Measurements from ENCODE around the gene TNFAIP6.
"Not testable (repeated sequence)": the region's sequence is repeated elsewhere in the genome, so short reads cannot be mapped to it uniquely, and the experiment has no call there.

The TNFAIP6 gene

DNA sequence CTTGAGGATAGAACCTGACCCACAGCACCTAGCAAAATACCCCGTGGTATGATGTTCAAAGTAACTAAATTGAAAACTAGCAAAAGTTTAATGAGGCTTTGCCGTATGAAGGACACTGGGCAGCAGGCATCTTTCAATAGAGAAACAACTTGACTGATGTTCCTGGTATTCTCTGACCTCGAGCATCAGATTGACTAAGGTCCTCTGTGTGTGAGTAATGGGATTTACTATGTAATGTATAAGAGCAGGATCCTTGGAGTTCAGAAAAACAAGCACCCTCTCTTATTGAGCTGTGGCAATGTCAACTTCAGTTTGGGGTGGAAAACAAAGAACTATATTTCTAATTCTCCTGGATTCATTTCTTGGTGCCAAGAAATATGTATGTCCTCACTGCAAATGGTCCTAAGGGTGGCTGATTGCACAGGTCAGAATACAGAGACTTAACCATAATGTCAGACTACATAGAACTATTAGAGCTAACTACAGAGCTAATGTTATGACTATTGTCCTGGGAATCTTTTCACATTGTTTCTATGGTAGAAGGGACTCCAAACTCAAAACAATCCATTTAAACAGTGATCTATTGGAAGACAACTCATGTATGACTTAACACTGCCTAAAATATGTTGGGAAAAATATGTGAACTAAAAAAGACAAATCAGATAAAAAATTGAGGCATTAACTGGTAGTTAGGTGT, 4.4 kb downstream of the TNFAIP6 start:
- no peak for DNase-seq

DNA sequence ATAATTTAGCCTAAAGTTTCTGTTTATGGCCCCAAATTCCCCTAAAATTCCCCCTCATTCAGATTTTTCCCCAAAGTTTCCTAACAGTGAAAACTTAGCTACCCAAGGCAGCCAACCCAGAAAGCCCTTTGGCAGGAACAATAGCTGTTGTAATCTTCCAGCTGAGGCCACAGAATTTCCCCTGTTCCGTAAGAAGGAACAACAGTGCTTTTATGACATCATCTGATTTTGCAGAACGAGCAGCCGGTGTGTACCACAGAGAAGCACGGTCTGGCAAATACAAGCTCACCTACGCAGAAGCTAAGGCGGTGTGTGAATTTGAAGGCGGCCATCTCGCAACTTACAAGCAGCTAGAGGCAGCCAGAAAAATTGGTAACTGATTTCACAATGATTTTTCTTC, 6.3 kb downstream of the TNFAIP6 start:
- peak; percentile 58 for DNase-seq

GRCh38 chr2:151367571-151367970, 10.2 kb downstream of the TNFAIP6 start:
- no peak for DNase-seq

DNA sequence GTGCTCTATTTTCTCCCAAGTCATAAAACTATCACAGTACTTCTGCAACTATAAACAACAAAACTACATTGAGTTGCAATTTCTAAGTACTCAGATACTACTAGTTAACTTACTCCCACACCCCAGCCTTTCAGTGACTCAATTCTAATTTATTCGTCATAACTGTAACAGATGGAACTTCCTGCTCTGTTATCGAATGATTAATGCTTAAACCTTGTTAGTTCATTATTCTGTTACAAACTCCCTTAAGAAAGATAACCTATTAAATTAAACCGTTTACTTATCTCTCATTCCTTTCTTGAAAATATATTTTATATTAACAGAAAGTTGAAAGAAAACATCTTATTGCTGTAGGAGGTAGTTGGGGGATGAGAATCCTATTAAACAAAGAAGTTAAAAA, 17.0 kb downstream of the TNFAIP6 start:
- DNase-seq, result peak; percentile 78

DNA sequence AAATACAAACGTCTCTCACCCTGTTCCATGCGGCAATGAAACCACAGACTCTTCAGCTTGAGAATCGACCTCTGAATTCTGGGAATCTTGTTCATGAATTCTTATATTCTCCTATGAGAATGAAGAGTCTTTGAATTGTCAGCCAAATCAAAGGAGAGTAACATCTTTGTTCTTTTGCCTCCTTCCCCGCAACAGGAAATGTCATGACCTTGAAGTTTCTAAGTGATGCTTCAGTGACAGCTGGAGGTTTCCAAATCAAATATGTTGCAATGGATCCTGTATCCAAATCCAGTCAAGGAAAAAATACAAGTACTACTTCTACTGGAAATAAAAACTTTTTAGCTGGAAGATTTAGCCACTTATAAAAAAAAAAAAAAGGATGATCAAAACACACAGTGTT, 21.8 kb downstream of the TNFAIP6 start:
- no peak for DNase-seq

DNA sequence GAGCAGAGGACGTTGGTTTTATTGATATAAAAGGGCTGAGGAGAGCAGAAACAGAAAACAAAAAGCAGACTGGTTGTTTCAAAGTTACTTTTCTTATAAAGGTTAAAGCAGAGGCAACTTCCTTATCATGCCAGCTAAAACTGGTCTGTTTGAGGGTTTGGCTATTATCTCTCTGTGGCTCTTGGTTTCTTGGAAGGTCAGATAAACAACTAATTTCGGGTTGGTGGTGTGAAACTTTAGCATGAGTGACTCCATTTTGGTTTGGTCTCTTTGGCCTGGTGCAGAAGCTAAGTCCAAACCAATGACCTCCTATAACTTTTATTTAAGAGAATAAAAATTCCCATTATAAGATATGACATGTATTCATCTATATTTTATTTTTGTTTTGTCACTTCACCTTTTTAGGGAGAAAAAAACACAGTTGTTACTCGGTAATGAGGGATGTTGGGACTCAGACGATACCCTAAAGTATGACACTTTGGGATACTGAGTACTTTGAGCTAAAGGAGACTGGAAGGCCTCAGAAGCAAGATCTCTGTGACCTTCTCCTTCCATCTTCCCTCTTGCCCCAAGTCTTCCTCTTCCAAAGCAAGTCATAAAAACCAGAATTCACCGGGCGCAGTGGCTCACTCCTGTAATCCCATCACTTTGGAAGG, 23.3 kb downstream of the TNFAIP6 start:
- peak; percentile 90 for DNase-seq

- no peak for DNase-seq
These were observed 23.9 kb downstream of the TNFAIP6 start for GRCh38 chr2:151381266-151381665.

DNA sequence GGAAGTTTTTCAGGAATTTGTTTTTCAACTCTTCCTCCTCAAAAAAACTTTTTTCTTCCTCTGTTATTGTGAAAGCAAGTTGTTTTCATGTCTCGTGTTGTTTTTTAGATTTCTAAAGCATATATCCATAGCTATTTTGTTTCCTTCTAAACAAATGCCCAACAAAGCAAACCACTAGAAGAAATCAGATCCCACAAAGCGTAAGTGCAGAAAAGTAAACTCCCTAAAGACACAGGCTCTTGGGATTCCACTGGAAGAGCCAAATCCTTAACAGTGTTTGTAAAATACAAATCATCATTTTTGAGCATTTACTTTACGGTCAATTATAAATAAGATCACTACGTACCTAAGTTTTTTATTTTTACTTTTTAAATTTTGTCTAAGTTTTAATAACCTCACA, 30.6 kb downstream of the TNFAIP6 start:
- DNase-seq, result no peak

GRCh38 chr2:151391436-151391835, 34.0 kb downstream of the TNFAIP6 start:
- DNase-seq, result no peak

DNA sequence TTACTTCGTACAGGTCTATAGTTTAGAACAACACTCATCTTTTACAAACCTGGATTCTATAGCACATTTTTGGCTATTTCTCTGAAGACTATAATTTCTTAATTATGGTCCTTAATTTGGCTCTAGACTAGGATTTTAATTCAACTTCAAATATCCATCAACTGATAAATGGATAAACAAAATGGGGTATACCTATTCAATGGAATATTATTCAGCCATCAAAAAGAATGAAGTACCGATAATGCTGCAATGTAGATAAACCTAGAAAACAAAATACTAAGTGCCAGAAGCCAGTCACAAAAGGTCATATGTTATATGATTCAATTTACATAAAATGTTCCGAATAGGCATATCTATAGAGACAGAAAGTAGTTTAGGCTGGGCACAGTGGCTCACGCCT, 37.1 kb downstream of the TNFAIP6 start:
- no peak for DNase-seq

GRCh38 chr2:151395509-151396374, 38.4 kb downstream of the TNFAIP6 start:
- DNase-seq, result peak; percentile 30

DNA sequence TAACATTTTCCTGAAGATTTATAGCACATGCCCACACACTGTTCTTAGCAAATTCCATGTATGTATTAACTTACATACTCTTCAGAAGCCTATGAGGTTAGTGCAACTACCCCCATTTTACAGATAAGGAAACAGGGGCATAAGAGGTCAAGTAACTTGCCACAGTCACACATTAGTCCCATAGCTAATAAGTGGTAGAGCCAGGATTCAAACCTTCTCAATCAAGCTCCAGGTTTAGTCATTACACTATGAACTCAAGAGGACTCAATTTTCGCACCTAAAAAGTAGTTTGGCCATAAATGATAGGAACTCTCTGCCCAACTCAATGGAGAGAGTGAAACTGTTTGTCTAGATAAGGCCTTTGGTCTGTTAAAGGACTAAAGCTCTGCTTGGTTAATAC, 42.6 kb downstream of the TNFAIP6 start:
- peak; percentile 66 for DNase-seq

GRCh38 chr2:151401149-151401548, 43.8 kb downstream of the TNFAIP6 start:
- no peak for DNase-seq

DNA sequence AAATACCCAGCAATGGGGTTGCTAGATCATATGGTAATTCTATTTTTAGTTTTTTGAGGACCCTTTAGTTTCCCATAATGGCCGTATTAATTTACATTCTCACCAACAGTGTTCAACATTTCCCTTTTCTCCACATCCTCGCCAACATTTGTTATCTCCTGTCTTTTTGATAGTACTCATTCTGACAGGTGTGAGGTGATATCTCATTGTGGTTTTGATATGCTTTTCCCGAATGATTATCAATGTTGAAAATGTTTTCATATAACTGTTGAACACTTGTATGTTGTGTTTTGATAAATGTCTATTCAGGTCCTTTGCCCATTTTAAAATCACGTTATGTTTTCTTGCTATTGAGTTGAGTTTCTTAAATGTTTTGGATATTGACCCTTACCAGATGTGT, 46.5 kb downstream of the TNFAIP6 start:
- DNase-seq, result peak; percentile 69

- DNase-seq, result no peak
These were observed 48.0 kb downstream of the TNFAIP6 start for GRCh38 chr2:151405376-151405775.

- DNase-seq, result no peak
These were observed 49.9 kb downstream of the TNFAIP6 start for GRCh38 chr2:151407281-151407680.

DNA sequence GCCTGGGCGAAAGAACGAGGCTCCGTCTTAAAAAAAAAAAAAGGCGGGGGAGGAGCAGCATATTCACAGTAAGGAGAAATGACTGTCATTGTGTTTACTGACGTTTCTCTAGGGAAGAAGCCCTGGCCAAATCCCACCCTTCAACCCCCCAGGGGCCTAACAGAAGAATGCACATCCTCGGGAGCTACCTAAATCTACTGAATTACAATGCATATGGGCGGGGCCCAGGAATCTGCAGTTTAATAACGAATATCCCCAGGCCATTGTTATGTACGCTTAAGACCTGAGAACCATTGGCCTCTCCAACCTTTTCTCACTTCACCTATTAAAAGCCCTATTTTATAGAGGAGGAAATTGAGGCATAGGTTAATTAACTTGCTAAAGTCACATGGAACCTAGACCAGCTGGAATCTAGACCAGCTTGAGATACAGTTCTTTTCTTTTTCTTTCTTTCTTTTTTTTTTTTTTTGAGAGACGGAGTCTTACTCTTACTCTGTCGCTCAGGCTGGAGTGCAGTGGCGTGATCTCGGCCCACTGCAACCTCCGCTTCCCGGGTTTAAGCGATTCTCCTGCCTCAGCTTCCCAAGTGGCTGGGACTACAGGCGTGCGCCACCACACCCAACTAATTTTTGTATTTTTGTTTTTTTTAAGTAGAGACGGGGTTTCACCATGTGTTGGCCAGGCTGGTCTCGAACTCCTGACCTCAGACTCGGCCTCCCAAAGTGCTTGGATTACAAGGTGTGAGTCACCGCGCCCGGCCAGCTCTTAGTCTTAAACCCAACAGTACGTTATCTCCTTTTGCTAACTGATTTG, 51.6 kb downstream of the TNFAIP6 start:
- no peak for DNase-seq

DNA sequence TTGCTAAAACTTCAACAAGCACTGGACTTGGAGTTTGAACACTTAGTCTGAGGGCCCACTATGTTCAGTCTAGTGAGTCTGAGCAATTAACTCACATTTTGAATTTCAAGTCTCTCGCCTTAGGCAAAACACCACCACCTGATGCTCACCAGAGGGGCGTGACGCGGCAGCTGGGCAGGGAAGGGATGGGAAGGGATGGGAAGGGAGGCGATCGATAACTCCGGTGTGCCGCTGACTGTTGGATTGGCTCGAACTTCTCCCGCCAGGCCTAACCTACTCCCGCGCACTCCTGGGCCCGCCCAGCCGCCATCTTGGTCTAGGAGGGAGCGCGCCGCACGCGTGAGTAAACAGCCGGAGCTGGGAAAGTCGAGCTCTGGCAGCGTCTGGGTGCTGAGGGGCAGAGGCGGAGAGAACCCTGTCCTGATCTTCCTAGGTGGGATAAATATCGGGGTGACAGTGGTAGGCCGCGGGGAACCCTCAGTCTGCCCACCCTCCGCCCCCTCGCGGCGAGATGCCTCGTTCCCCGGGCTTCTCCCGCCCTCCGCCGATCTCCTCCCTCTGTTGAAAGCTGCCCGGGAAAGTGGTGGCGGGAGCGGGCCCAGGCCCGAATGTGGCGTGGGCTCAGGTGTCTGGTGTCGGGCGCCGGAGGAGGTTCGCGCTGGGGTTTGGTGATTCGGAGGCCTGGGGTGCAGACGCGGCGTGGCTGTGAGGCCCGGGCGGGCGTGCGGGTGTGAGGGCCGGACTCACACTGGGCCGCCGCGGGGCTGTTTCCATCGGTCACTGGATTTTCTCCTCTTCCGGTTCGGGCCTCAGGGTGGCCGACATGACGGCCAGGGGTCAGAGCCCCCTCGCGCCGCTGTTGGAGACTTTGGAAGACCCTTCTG, 52.5 kb downstream of the TNFAIP6 start, which contains the start of gene RIF1:
Gene RIF1, plus strand, starts transcription at position 302 of the 884 bp plus-strand sequence. Its CDS starts 522 bp downstream, at position 824.
- DNase-seq, result peak; percentile 97

DNA sequence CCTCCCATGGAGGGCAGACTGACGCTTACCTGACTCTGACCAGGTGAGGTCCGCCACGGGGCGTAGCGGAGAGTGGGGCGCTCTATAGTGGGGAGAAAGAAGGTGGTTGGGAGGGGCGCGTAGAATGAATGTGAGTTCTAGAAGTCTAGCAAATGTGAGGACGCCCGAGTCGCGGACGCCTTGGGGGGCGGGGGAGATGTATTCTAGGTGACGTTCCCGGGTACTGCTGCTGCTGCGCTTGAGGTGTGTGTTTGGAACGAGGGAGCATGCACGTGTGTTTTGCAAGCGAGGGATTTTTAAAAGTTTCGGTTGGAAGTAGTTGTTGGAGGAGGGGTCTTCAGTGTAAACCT, 53.1 kb downstream of the TNFAIP6 start:
- DNase-seq, result peak; percentile 74

DNA sequence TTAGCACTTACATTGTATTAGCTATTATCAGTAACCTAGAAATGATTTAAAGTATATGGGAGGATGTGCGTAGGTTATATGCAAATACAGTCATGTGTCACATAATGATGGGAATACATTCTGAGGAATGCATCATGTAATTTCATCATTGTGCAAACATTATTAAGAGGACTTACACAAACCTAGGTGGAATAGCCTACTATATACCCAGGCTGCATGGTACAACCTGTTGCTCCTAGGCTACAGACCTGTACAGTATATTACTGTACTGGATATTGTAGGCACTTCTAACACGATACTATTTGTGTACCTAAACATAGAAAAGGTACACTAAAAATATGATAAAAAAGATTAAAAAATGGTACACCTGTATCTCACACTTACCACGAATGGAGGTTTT, 60.3 kb downstream of the TNFAIP6 start:
- DNase-seq, result no peak

DNA sequence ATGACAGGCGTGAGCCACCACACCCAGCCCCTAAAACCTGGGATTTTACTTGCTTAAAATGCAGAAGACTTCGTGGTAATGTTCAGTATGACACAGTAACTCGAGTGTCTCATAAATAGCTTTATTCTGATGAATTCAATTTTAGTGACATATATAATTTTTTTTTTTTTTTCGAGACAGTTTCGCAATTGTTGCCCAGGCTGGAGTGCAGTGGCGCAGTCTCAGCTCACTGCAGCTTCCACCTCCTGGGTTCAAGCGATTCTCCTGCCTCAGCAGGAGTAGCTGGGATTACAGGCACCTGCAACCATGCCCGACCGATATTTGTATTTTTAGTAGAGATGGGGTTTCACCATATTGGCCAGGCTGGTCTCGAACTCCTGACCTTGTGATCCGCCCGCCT, 64.3 kb downstream of the TNFAIP6 start:
- not testable (repeated sequence) for DNase-seq

DNA sequence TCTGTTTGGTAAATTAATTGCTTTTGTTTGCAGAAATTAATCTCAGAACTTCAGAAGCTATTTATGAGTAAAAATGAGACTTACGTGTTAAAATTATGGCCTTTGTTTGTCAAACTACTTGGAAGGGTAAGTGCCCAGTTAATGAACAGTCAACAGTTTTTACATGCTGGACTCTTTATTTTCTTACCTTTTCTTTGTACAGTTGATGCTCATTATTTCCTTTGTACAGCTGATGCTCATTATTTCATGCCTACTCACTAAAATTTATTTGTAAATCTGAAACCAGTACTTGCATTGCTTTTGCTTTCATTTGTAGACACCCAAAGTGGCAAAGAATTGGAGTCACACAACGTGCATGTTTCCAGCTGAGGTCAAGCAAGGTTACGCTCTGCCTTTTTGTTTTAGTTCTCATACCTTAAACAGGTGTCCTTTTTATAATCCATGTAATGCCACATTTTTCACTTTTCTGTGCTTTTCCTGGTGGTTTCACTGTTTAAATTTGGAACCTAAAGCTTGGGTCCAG, 65.6 kb downstream of the TNFAIP6 start:
- DNase-seq, result no peak
